GM12878 (cell line): Measurements from ENCODE around the gene RALGDS. TPM values are rescaled to one million over a fixed set of nuclear protein-coding genes. Genes with fewer than 3 reads are reported as not detected.
A peak's percentile ranks its signal among the peaks of the same experiment; 100 is the strongest.

Experiments used
- ATF7 ChIP-seq: fragments of 450-650 bp; IDR thresholded peaks from 2 replicates; pipeline ENCODE4 v1.6.1; 2016; ENCODE audit warnings: low read depth, mild to moderate bottlenecking
- BCL11A ChIP-seq: IDR thresholded peaks from 2 replicates; pipeline ENCODE4 v1.6.1; 2011; ENCODE audit warnings: low read depth, low read length
- BMI1 ChIP-seq: fragments of 450-650 bp; IDR thresholded peaks from 2 replicates; pipeline ENCODE4 v1.6.1; 2016; ENCODE audit warnings: mild to moderate bottlenecking, moderate library complexity, borderline replicate concordance
- CREM ChIP-seq: IDR thresholded peaks from 2 replicates; pipeline ENCODE4 v1.6.1; 2014; ENCODE audit warnings: antibody characterized with exemption, low read depth
- DPF2 ChIP-seq: fragments of 450-650 bp; IDR thresholded peaks from 2 replicates; pipeline ENCODE4 v1.6.1; 2017; ENCODE audit warnings: mild to moderate bottlenecking
- EGR1 ChIP-seq, 2 experiments: IDR thresholded peaks; 1 replicate in 1 of 2; 2 replicates in 1 of 2; pipeline ENCODE4 v1.6.1; 2011 to 2012; ENCODE audit warnings: low read depth in 2 of 2, low read length in 2 of 2, borderline replicate concordance in 1 of 2, mild to moderate bottlenecking in 1 of 2, moderate library complexity in 1 of 2
- ESRRA ChIP-seq: IDR thresholded peaks from 2 replicates; pipeline ENCODE4 v1.6.1; 2012; ENCODE audit warnings: mild to moderate bottlenecking, low read length, improper control_type of control experiment
- IKZF1 ChIP-seq: fragments of 450-650 bp; conservative IDR thresholded peaks from 2 replicates; pipeline ENCODE4 v1.6.1; 2017; ENCODE audit warnings: antibody characterized with exemption, mild to moderate bottlenecking
- IRF3 ChIP-seq: fragments of 450-650 bp; IDR thresholded peaks from 2 replicates; pipeline ENCODE4 v1.6.1; 2014; ENCODE audit warnings: mild to moderate bottlenecking
- LARP7 ChIP-seq: fragments of 450-650 bp; IDR thresholded peaks from 2 replicates; pipeline ENCODE4 v1.6.1; 2017; ENCODE audit warnings: mild to moderate bottlenecking
- MEF2A ChIP-seq: IDR thresholded peaks from 2 replicates; pipeline ENCODE4 v1.6.1; 2011; ENCODE audit warnings: low read depth, mild to moderate bottlenecking, low read length, moderate library complexity; ENCODE audit not compliant: insufficient read depth
- NR2C1 ChIP-seq: fragments of 450-650 bp; IDR thresholded peaks from 2 replicates; pipeline ENCODE4 v1.6.1; 2017; ENCODE audit warnings: antibody characterized with exemption, mild to moderate bottlenecking, moderate library complexity
- PRDM15 ChIP-seq: fragments of 450-650 bp; formaldehyde crosslinking; IDR thresholded peaks from 2 replicates; pipeline ENCODE4 v1.4.0; 2020; ENCODE audit warnings: mild to moderate bottlenecking, moderate library complexity
- RFX5 ChIP-seq: IDR thresholded peaks from 2 replicates; pipeline ENCODE4 v1.6.1; 2011; ENCODE audit warnings: low read depth, low read length, improper control_type of control experiment
- STAT3 ChIP-seq: IDR thresholded peaks from 2 replicates; pipeline ENCODE4 v1.6.1; 2011; ENCODE audit warnings: low read depth, low read length, improper control_type of control experiment
- WRNIP1 ChIP-seq: IDR thresholded peaks from 2 replicates; pipeline ENCODE4 v1.6.1; 2011; ENCODE audit warnings: low read depth, low read length, improper control_type of control experiment, borderline replicate concordance
- YBX1 ChIP-seq: fragments of 450-650 bp; IDR thresholded peaks from 2 replicates; pipeline ENCODE4 v1.6.1; 2016; ENCODE audit warnings: antibody characterized with exemption
- ZNF217 ChIP-seq: fragments of 450-650 bp; IDR thresholded peaks from 2 replicates; pipeline ENCODE4 v1.6.1; 2017; ENCODE audit warnings: antibody characterized with exemption, mild to moderate bottlenecking
- ZNF24 ChIP-seq: fragments of 450-650 bp; IDR thresholded peaks from 2 replicates; pipeline ENCODE4 v1.6.1; 2017; ENCODE audit warnings: antibody characterized with exemption, mild to moderate bottlenecking
- polyA plus RNA-seq, 11 experiments: library from polyadenylated mRNA; depleted of rRNA in 4 of 11; unstranded in 6 of 11; stranded (reverse) in 5 of 11; fragments of >200 nt; fragmentation: Nextera tagmentation in 4 of 11; fragmentation: Illumina TruSeq in 1 of 11; extraction: Ambion mirVana in 4 of 11; extraction: Trizol in 1 of 11; gene quantifications; 1 replicate in 1 of 11; 2 replicates in 10 of 11; pipeline versions ENCODE4 v1.2.1 to v1.2.3, GENCODE V29; 2011 to 2016; ENCODE audit warnings: inconsistent platforms in 2 of 11, missing spikeins in 2 of 11, low read depth in 1 of 11
- total RNA-seq, 4 experiments: library from RNA; depleted of rRNA in 3 of 4; stranded (reverse); fragments of >200 nt in 3 of 4; fragmentation: Illumina TruSeq in 1 of 4; extraction: Trizol in 1 of 4; gene quantifications; 2 replicates each; pipeline versions ENCODE4 v1.2.1 to v1.2.3, GENCODE V29; 2013 to 2021
- TF ChIP-seq, protein P1 (sequence below): fragments of 150-350 bp; IDR thresholded peaks from 2 replicates; pipeline ENCODE4 v1.6.1; 2016; ENCODE audit warnings: low read depth, low read length
- TF ChIP-seq, protein P2 (sequence below): fragments of 450-650 bp; IDR thresholded peaks from 2 replicates; pipeline ENCODE4 v1.6.1; 2016; ENCODE audit warnings: mild to moderate bottlenecking

RALGDS gene
- total and polyA plus RNA-seq, 10 of the 15 experiments (the other 5 are each of a cell fraction or from before 2014, with no cell fraction given): 1.3 to 48.6 (median 21.2) TPM

DNA sequence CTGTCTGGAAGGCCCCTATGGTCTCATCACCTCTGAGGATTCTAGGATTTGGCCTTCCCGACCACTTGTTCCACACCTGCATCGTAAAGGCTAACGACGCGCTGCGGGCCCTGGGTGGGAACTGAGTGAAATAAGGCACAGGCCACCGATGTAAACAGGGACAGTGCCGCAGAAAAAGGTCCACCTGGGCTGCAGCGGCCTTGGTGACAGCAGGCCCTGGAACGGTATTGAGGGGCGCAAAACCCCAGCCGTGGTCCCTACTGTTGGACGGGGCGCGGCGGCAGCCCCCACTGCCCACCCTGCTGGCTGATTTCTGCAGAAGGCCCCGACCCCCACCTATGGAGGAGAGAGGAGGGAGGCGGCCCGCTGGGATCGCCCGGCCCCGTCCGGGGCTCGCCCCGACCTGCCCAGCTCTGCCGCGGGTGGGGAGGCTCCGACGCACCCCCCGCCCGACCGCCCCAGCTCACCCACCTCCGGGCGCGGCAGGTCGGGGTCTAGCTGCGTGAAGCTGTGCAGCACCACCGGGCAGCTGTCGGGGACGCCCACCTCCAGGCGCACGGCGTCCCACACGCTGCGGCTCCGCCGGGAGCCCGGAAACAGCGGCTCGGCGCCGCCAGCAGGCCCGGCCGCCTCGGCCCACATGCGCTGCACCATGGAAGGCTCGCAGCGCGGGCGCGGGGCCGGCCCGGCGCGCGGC is 391 bp downstream of the RALGDS start (continued):
- TF ChIP-seq RFX5 (no peak), ZNF217 (no peak), WRNIP1 (no peak), IKZF1 (peak; percentile 37; the same call in 1 of the 2 replicates), NR2C1 (no peak), PRDM15 (CRISPR knock-in tag) (no peak), ESRRA (no peak), YBX1 (no peak), EGR1 (IDR thresholded peaks at IDR 0.05; ENCODE audit: borderline replicate concordance in 1 of 2, low read depth in 2 of 2, low read length in 2 of 2) (peak in 1 of 2 experiments; percentile 53; a peak in 1 of 3 replicates), BCL11A (no peak), CREM (no peak), LARP7 (peak; percentile 83), DPF2 (peak; percentile 58), BMI1 (no peak), ZNF24 (no peak), ATF7 (no peak), MEF2A (no peak), STAT3 (no peak), IRF3 (no peak)
- TF ChIP-seq, protein P1, sequence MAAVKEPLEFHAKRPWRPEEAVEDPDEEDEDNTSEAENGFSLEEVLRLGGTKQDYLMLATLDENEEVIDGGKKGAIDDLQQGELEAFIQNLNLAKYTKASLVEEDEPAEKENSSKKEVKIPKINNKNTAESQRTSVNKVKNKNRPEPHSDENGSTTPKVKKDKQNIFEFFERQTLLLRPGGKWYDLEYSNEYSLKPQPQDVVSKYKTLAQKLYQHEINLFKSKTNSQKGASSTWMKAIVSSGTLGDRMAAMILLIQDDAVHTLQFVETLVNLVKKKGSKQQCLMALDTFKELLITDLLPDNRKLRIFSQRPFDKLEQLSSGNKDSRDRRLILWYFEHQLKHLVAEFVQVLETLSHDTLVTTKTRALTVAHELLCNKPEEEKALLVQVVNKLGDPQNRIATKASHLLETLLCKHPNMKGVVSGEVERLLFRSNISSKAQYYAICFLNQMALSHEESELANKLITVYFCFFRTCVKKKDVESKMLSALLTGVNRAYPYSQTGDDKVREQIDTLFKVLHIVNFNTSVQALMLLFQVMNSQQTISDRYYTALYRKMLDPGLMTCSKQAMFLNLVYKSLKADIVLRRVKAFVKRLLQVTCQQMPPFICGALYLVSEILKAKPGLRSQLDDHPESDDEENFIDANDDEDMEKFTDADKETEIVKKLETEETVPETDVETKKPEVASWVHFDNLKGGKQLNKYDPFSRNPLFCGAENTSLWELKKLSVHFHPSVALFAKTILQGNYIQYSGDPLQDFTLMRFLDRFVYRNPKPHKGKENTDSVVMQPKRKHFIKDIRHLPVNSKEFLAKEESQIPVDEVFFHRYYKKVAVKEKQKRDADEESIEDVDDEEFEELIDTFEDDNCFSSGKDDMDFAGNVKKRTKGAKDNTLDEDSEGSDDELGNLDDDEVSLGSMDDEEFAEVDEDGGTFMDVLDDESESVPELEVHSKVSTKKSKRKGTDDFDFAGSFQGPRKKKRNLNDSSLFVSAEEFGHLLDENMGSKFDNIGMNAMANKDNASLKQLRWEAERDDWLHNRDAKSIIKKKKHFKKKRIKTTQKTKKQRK: no peak
- TF ChIP-seq, protein P2, sequence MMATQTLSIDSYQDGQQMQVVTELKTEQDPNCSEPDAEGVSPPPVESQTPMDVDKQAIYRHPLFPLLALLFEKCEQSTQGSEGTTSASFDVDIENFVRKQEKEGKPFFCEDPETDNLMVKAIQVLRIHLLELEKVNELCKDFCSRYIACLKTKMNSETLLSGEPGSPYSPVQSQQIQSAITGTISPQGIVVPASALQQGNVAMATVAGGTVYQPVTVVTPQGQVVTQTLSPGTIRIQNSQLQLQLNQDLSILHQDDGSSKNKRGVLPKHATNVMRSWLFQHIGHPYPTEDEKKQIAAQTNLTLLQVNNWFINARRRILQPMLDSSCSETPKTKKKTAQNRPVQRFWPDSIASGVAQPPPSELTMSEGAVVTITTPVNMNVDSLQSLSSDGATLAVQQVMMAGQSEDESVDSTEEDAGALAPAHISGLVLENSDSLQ: no peak
